ENCODE measurements around the gene FRMD7.

Gene FRMD7

GRCh38 chrX:132115792-132116191 lies 12.0 kb downstream of the FRMD7 start:
- Histone ChIP-seq H3K36me3 (replicated peaks in 1 of 2; ENCODE audit: control insufficient read depth in 2 of 2, insufficient read depth in 2 of 2, low read length in 2 of 2) (no peaks in the 10 kb centered on the region), H2BK12ac (ENCODE audit: low read length) (no peak overlapping the region), H3K18ac (ENCODE audit: low read length) (no peak overlapping the region), H3K27ac (replicated peaks; ENCODE audit: low read length) (no peak overlapping the region), H3K4ac (ENCODE audit: low read length) (no peak overlapping the region), H2BK15ac (ENCODE audit: low read length) (no peak overlapping the region), H4K91ac (ENCODE audit: low read depth, low read length, poor library complexity) (no peak overlapping the region), H2BK120ac (ENCODE audit: low read depth, low read length) (no peak overlapping the region), H2BK5ac (ENCODE audit: low read length) (no peak overlapping the region), H3K27me3 (ENCODE audit: control insufficient read depth in 3 of 3, insufficient read depth in 3 of 3, low read depth in 1 of 3, low read length in 3 of 3) (peaks cover 0 to 29% (median 0%) of the 10 kb centered on the region in 3 experiments), H3K9me3 (replicated peaks in 1 of 2; ENCODE audit: control insufficient read depth in 2 of 2, insufficient read depth in 1 of 2, low read depth in 1 of 2, low read length in 2 of 2) (no peaks in the 10 kb centered on the region), H3K4me1 (ENCODE audit: control insufficient read depth in 2 of 2, insufficient read depth in 1 of 2, low read depth in 1 of 2, low read length in 2 of 2) (peaks cover 5 to 11% of the 10 kb centered on the region in 2 donors), H3K9ac (ENCODE audit: low read depth, low read length, poor library complexity) (no peak overlapping the region), H4K8ac (ENCODE audit: low read depth, low read length) (no peak overlapping the region), H3K79me1 (ENCODE audit: low read depth, low read length) (no peaks in the 10 kb centered on the region), H2AFZ (ENCODE audit: low read length) (no peak overlapping the region), H3K14ac (ENCODE audit: low read length) (no peak overlapping the region), H3K4me3 (ENCODE audit: low read length in 2 of 2) (no peak overlapping the region), H2AK5ac (ENCODE audit: low read depth, low read length) (no peak overlapping the region), H3K23ac (ENCODE audit: low read depth, low read length, poor library complexity) (no peak overlapping the region), H3K4me2 (ENCODE audit: insufficient read depth, low read length, poor library complexity, severe bottlenecking) (no peak overlapping the region)
- WGBS, 2 donors (ENCODE audit: extremely low coverage in 2 of 2, insufficient read length in 2 of 2, insufficient replicate concordance in 1 of 2), result no CpG with 5 or more reads among the region's 5 CpGs
- DNase-seq (ENCODE audit: low spot score), result no peak

GRCh38 chrX:132114607-132115006 lies 13.2 kb downstream of the FRMD7 start:
- H2BK5ac ChIP-seq (ENCODE audit: low read length), result no peak overlapping the region
- DNase-seq (ENCODE audit: low spot score), result no peak
- H3K4ac ChIP-seq (ENCODE audit: low read length), result no peak overlapping the region
- no peak overlapping the region for H4K8ac ChIP-seq (ENCODE audit: low read depth, low read length)
- no peaks in the 10 kb centered on the region for H3K79me1 ChIP-seq (ENCODE audit: low read depth, low read length)
- no peak overlapping the region for H3K27ac ChIP-seq (replicated peaks; ENCODE audit: low read length)
- H2BK12ac ChIP-seq (ENCODE audit: low read length), result no peak overlapping the region
- no peak overlapping the region for H2BK120ac ChIP-seq (ENCODE audit: low read depth, low read length)
- H3K14ac ChIP-seq (ENCODE audit: low read length), result no peak overlapping the region
- H2BK15ac ChIP-seq (ENCODE audit: low read length), result no peak overlapping the region
- H3K4me1 ChIP-seq (ENCODE audit: control insufficient read depth in 2 of 2, insufficient read depth in 1 of 2, low read depth in 1 of 2, low read length in 2 of 2), result peaks cover 2 to 6% of the 10 kb centered on the region in 2 donors
- no peak overlapping the region for H3K18ac ChIP-seq (ENCODE audit: low read length)
- H3K9ac ChIP-seq (ENCODE audit: low read depth, low read length, poor library complexity), result no peak overlapping the region
- no peak overlapping the region for H3K4me3 ChIP-seq (ENCODE audit: low read length in 2 of 2)
- H3K23ac ChIP-seq (ENCODE audit: low read depth, low read length, poor library complexity), result no peak overlapping the region
- no peak overlapping the region for H2AFZ ChIP-seq (ENCODE audit: low read length)
- H3K4me2 ChIP-seq (ENCODE audit: insufficient read depth, low read length, poor library complexity, severe bottlenecking), result no peak overlapping the region
- no peaks in the 10 kb centered on the region for H3K36me3 ChIP-seq (replicated peaks in 1 of 2; ENCODE audit: control insufficient read depth in 2 of 2, insufficient read depth in 2 of 2, low read length in 2 of 2)
- no peak overlapping the region for H2AK5ac ChIP-seq (ENCODE audit: low read depth, low read length)
- peaks cover 0 to 38% (median 0%) of the 10 kb centered on the region in 3 experiments for H3K27me3 ChIP-seq (ENCODE audit: control insufficient read depth in 3 of 3, insufficient read depth in 3 of 3, low read depth in 1 of 3, low read length in 3 of 3)
- no peak overlapping the region for H4K91ac ChIP-seq (ENCODE audit: low read depth, low read length, poor library complexity)
- H3K9me3 ChIP-seq (replicated peaks in 1 of 2; ENCODE audit: control insufficient read depth in 2 of 2, insufficient read depth in 1 of 2, low read depth in 1 of 2, low read length in 2 of 2), result no peaks in the 10 kb centered on the region

- no peak overlapping the region for H3K4me3 ChIP-seq (ENCODE audit: low read length in 2 of 2)
- no peaks in the 10 kb centered on the region for H3K36me3 ChIP-seq (replicated peaks in 1 of 2; ENCODE audit: control insufficient read depth in 2 of 2, insufficient read depth in 2 of 2, low read length in 2 of 2)
- H2AK5ac ChIP-seq (ENCODE audit: low read depth, low read length), result no peak overlapping the region
- no peak overlapping the region for H2BK12ac ChIP-seq (ENCODE audit: low read length)
- no peak overlapping the region for H3K27ac ChIP-seq (replicated peaks; ENCODE audit: low read length)
- H4K8ac ChIP-seq (ENCODE audit: low read depth, low read length), result no peak overlapping the region
- no peak overlapping the region for H3K14ac ChIP-seq (ENCODE audit: low read length)
- H3K18ac ChIP-seq (ENCODE audit: low read length), result no peak overlapping the region
- H3K79me1 ChIP-seq (ENCODE audit: low read depth, low read length), result no peaks in the 10 kb centered on the region
- no peaks in the 10 kb centered on the region for H3K9me3 ChIP-seq (replicated peaks in 1 of 2; ENCODE audit: control insufficient read depth in 2 of 2, insufficient read depth in 1 of 2, low read depth in 1 of 2, low read length in 2 of 2)
- no peak for DNase-seq (ENCODE audit: low spot score)
- H3K23ac ChIP-seq (ENCODE audit: low read depth, low read length, poor library complexity), result no peak overlapping the region
- H4K91ac ChIP-seq (ENCODE audit: low read depth, low read length, poor library complexity), result no peak overlapping the region
- no peak overlapping the region for H2AFZ ChIP-seq (ENCODE audit: low read length)
- H3K4me2 ChIP-seq (ENCODE audit: insufficient read depth, low read length, poor library complexity, severe bottlenecking), result no peak overlapping the region
- no peak overlapping the region for H2BK5ac ChIP-seq (ENCODE audit: low read length)
- no peak overlapping the region for H3K9ac ChIP-seq (ENCODE audit: low read depth, low read length, poor library complexity)
- peaks cover 0 to 31% (median 0%) of the 10 kb centered on the region in 3 experiments for H3K27me3 ChIP-seq (ENCODE audit: control insufficient read depth in 3 of 3, insufficient read depth in 3 of 3, low read depth in 1 of 3, low read length in 3 of 3)
- H3K4me1 ChIP-seq (ENCODE audit: control insufficient read depth in 2 of 2, insufficient read depth in 1 of 2, low read depth in 1 of 2, low read length in 2 of 2), result no peaks in the 10 kb centered on the region
- no peak overlapping the region for H2BK15ac ChIP-seq (ENCODE audit: low read length)
- H3K4ac ChIP-seq (ENCODE audit: low read length), result no peak overlapping the region
- no peak overlapping the region for H2BK120ac ChIP-seq (ENCODE audit: low read depth, low read length)
Measured at GRCh38 chrX:132107291-132107690, 20.5 kb downstream of the FRMD7 start.

- no peak for DNase-seq (ENCODE audit: low spot score)
- no peak overlapping the region for H3K14ac ChIP-seq (ENCODE audit: low read length)
- no peak overlapping the region for H3K9ac ChIP-seq (ENCODE audit: low read depth, low read length, poor library complexity)
- H4K8ac ChIP-seq (ENCODE audit: low read depth, low read length), result no peak overlapping the region
- no peak overlapping the region for H3K27ac ChIP-seq (replicated peaks; ENCODE audit: low read length)
- no peak overlapping the region for H3K4me3 ChIP-seq (ENCODE audit: low read length in 2 of 2)
- no peaks in the 10 kb centered on the region for H3K79me1 ChIP-seq (ENCODE audit: low read depth, low read length)
- no peak overlapping the region for H2AFZ ChIP-seq (ENCODE audit: low read length)
- H3K9me3 ChIP-seq (replicated peaks in 1 of 2; ENCODE audit: control insufficient read depth in 2 of 2, insufficient read depth in 1 of 2, low read depth in 1 of 2, low read length in 2 of 2), result no peaks in the 10 kb centered on the region
- no peak overlapping the region for H3K23ac ChIP-seq (ENCODE audit: low read depth, low read length, poor library complexity)
- H3K4me2 ChIP-seq (ENCODE audit: insufficient read depth, low read length, poor library complexity, severe bottlenecking), result no peak overlapping the region
- H3K36me3 ChIP-seq (replicated peaks in 1 of 2; ENCODE audit: control insufficient read depth in 2 of 2, insufficient read depth in 2 of 2, low read length in 2 of 2), result no peaks in the 10 kb centered on the region
- H2BK12ac ChIP-seq (ENCODE audit: low read length), result no peak overlapping the region
- H2BK15ac ChIP-seq (ENCODE audit: low read length), result no peak overlapping the region
- H2AK5ac ChIP-seq (ENCODE audit: low read depth, low read length), result no peak overlapping the region
- no peak overlapping the region for H3K18ac ChIP-seq (ENCODE audit: low read length)
- H2BK120ac ChIP-seq (ENCODE audit: low read depth, low read length), result no peak overlapping the region
- no CpG with 5 or more reads among the region's 9 CpGs for WGBS, 2 donors (ENCODE audit: extremely low coverage in 2 of 2, insufficient read length in 2 of 2, insufficient replicate concordance in 1 of 2)
- no peak overlapping the region for H3K4ac ChIP-seq (ENCODE audit: low read length)
- no peak overlapping the region for H2BK5ac ChIP-seq (ENCODE audit: low read length)
- no peaks in the 10 kb centered on the region for H3K4me1 ChIP-seq (ENCODE audit: control insufficient read depth in 2 of 2, insufficient read depth in 1 of 2, low read depth in 1 of 2, low read length in 2 of 2)
- no peak overlapping the region for H4K91ac ChIP-seq (ENCODE audit: low read depth, low read length, poor library complexity)
- H3K27me3 ChIP-seq (ENCODE audit: control insufficient read depth in 3 of 3, insufficient read depth in 3 of 3, low read depth in 1 of 3, low read length in 3 of 3), result peaks cover 0 to 38% (median 0%) of the 10 kb centered on the region in 3 experiments
Measured at GRCh38 chrX:132101799-132102198, 26.0 kb downstream of the FRMD7 start.

Measured in neuronal stem cell (in vitro differentiated cells).